Measurements from ENCODE around the gene ITPR3. TPM values are rescaled to one million over a fixed set of nuclear protein-coding genes. Genes with fewer than 3 reads are reported as not detected.

The ITPR3 gene
- polyA plus RNA-seq, 1 of the 3 experiments (the other 2 are of a cell fraction): 8.1 TPM

- no peaks in the 10 kb centered on the region for H3K9me2 ChIP-seq
- H3K9ac ChIP-seq: no peak overlapping the region
- H3K4me2 ChIP-seq: no peak overlapping the region
- H3K36me3 ChIP-seq (replicated peaks in 1 of 2; ENCODE audit: control insufficient read depth in 1 of 2, insufficient read depth in 2 of 2, low read length in 1 of 2): no peaks in the 10 kb centered on the region
- no peak overlapping the region for H2AFZ ChIP-seq (ENCODE audit: low read depth)
- DNase-seq: no peak
- ChIA-PET POLR2A (no interaction called here), CTCF (interaction anchor here (1.7 to 2.5 kb wide), 2 partner anchors 32 to 61 kb away, joined by 4 to 10 read pairs; no protein-coding TSS in a partner anchor)
- H3K27ac ChIP-seq (ENCODE audit: low read depth in 2 of 2, low read length in 1 of 2): no peak overlapping the region
- H3K4me1 ChIP-seq (ENCODE audit: control insufficient read depth in 1 of 2, insufficient read depth in 2 of 2, low read depth in 1 of 2, low read length in 1 of 2): peaks cover 0 to 19% of the 10 kb centered on the region in 2 experiments; a peak in 1 of 4 replicates
- TF ChIP-seq TCF12 (IDR thresholded peaks at IDR 0.05) (no peak), CTCF (IDR thresholded peaks at IDR 0.05) (no peak)
- no peaks in the 10 kb centered on the region for H4K20me1 ChIP-seq (ENCODE audit: insufficient read depth)
- no peak overlapping the region for H3K4me3 ChIP-seq (ENCODE audit: low read depth in 2 of 2, low read length in 1 of 2)
- WGBS (ENCODE audit: low lambda C conversion rate): 100% methylated on average over 1 of the region's 1 CpG
- peaks cover 2% of the 10 kb centered on the region for H3F3A ChIP-seq (replicated peaks; ENCODE audit: insufficient read depth)
- no peaks in the 10 kb centered on the region for H3K79me2 ChIP-seq (ENCODE audit: insufficient read depth)
- no peaks in the 10 kb centered on the region for H3K9me3 ChIP-seq
- no peaks in the 10 kb centered on the region for H3K27me3 ChIP-seq (ENCODE audit: insufficient read depth)
Measured at GRCh38 chr6:33639559-33639958, 18.4 kb downstream of the ITPR3 start.

GRCh38 chr6:33640361-33640760 is 19.2 kb downstream of the ITPR3 start:
- Histone ChIP-seq H3F3A (replicated peaks; ENCODE audit: insufficient read depth) (no peaks in the 10 kb centered on the region), H3K9me3 (no peaks in the 10 kb centered on the region), H3K9ac (no peak overlapping the region), H3K36me3 (replicated peaks in 1 of 2; ENCODE audit: control insufficient read depth in 1 of 2, insufficient read depth in 2 of 2, low read length in 1 of 2) (no peaks in the 10 kb centered on the region), H3K4me3 (ENCODE audit: low read depth in 2 of 2, low read length in 1 of 2) (no peak overlapping the region), H4K20me1 (ENCODE audit: insufficient read depth) (no peaks in the 10 kb centered on the region), H2AFZ (ENCODE audit: low read depth) (no peak overlapping the region), H3K27me3 (ENCODE audit: insufficient read depth) (no peaks in the 10 kb centered on the region), H3K4me1 (ENCODE audit: control insufficient read depth in 1 of 2, insufficient read depth in 2 of 2, low read depth in 1 of 2, low read length in 1 of 2) (peaks cover 0 to 14% of the 10 kb centered on the region in 2 experiments; a peak in 1 of 4 replicates), H3K27ac (ENCODE audit: low read depth in 2 of 2, low read length in 1 of 2) (no peak overlapping the region), H3K9me2 (no peaks in the 10 kb centered on the region), H3K4me2 (no peak overlapping the region), H3K79me2 (ENCODE audit: insufficient read depth) (no peaks in the 10 kb centered on the region)
- WGBS (ENCODE audit: low lambda C conversion rate): no CpG with 5 or more reads among the region's 13 CpGs
- no peak for DNase-seq
- CTCF ChIA-PET: interaction anchor here (2.5 kb wide), 1 partner anchor 60 kb away, joined by 10 read pairs; no protein-coding TSS in a partner anchor
- POLR2A ChIA-PET: no interaction called here
- no peak for TF ChIP-seq FOSL2 (IDR thresholded peaks at IDR 0.05; ENCODE audit: borderline replicate concordance, low read depth)
- no peak for TF ChIP-seq PBX3 (IDR thresholded peaks at IDR 0.05)
- no peak for TF ChIP-seq NRF1 (IDR thresholded peaks at IDR 0.05; ENCODE audit: low read depth, low read length)
- no peak for TF ChIP-seq CTCF (IDR thresholded peaks at IDR 0.05)
- no peak for TF ChIP-seq YY1 (IDR thresholded peaks at IDR 0.05; ENCODE audit: low read depth)
- no peak for TF ChIP-seq RCOR1 (IDR thresholded peaks at IDR 0.05; ENCODE audit: low read length)
- TF ChIP-seq FOXJ3 (CRISPR knock-in tag; IDR thresholded peaks at IDR 0.05): no peak
- TF ChIP-seq TEAD4 (IDR thresholded peaks at IDR 0.05; ENCODE audit: borderline replicate concordance, insufficient read depth): no peak
- TF ChIP-seq MAX (IDR thresholded peaks at IDR 0.05; ENCODE audit: low read depth): no peak
- no peak for TF ChIP-seq RFX5 (IDR thresholded peaks at IDR 0.05; ENCODE audit: low read length)
- TF ChIP-seq REST (IDR thresholded peaks at IDR 0.05; ENCODE audit: low read depth, low read length): no peak
- TF ChIP-seq ZBTB33 (IDR thresholded peaks at IDR 0.05; ENCODE audit: borderline replicate concordance, low read depth): no peak
- no peak for TF ChIP-seq CHD2 (IDR thresholded peaks at IDR 0.05; ENCODE audit: low read length, partially characterized antibody)
- no peak for TF ChIP-seq TCF12 (IDR thresholded peaks at IDR 0.05)
- no peak for TF ChIP-seq MXI1 (IDR thresholded peaks at IDR 0.05; ENCODE audit: low read depth, low read length)
